Prostate gland (tissue), 2 donors: ENCODE measurements around the gene SRD5A2.

ENCODE experiments used
- POLR2A ChIP-seq: fragments of 450-650 bp; IDR thresholded peaks from one replicate; pipeline ENCODE4 v1.6.1; 2016; ENCODE audit warnings: antibody characterized with exemption, mild to moderate bottlenecking
- POLR2AphosphoS5 ChIP-seq: sonication (generic); formaldehyde crosslinking; IDR thresholded peaks from one replicate; pipeline ENCODE4 v1.6.1; 2017; ENCODE audit warnings: antibody characterized with exemption
- TF ChIP-seq, protein P1 (sequence below), 4 experiments: fragments of 200-600 bp in 2 of 4; fragments of 450-650 bp in 2 of 4; sonication (generic) in 2 of 4; IDR thresholded peaks; 1 replicate in 3 of 4; 2 replicates in 1 of 4; pipeline ENCODE4 v1.5.1; 2016 to 2019; ENCODE audit warnings: antibody characterized with exemption in 4 of 4, mild to moderate bottlenecking in 2 of 4, moderate library complexity in 2 of 4

DNA sequence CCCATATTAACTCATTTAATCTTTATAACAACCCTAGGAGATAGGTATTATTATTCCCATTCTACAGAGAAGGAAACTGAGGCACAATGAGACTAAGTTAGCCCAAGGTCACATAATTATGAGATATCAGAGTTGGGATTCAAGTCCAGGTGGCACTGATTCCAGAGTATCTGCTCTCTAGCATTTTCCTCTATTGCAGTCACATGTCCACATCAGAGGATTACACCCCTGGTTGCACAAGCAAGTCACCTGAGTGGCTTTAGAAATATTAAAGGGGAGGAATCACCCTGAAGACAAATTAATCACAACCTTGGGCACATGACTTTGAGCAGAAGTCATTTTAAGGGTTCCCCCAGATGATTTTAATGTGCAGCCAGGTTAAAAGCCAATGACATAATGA is 23.8 kb downstream of the SRD5A2 start:
- TF ChIP-seq POLR2A (no peak), POLR2AphosphoS5 (no peak)
- TF ChIP-seq, protein P1, sequence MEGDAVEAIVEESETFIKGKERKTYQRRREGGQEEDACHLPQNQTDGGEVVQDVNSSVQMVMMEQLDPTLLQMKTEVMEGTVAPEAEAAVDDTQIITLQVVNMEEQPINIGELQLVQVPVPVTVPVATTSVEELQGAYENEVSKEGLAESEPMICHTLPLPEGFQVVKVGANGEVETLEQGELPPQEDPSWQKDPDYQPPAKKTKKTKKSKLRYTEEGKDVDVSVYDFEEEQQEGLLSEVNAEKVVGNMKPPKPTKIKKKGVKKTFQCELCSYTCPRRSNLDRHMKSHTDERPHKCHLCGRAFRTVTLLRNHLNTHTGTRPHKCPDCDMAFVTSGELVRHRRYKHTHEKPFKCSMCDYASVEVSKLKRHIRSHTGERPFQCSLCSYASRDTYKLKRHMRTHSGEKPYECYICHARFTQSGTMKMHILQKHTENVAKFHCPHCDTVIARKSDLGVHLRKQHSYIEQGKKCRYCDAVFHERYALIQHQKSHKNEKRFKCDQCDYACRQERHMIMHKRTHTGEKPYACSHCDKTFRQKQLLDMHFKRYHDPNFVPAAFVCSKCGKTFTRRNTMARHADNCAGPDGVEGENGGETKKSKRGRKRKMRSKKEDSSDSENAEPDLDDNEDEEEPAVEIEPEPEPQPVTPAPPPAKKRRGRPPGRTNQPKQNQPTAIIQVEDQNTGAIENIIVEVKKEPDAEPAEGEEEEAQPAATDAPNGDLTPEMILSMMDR (IDR thresholded peaks at IDR 0.05), result no peak
